GM23338 (cell line): ENCODE data around the gene DHFR2. TPM values are rescaled to one million over a fixed set of nuclear protein-coding genes. Genes with fewer than 3 reads are reported as not detected.

Experiments
- ATAC-seq: fragments of 200-7000 bp; cut with Tn5 transposase; 3 replicates; pipeline ENCODE4 v1.9.1; 2020
- DNase-seq: peaks from one replicate; pipeline ENCODE4 v3.0.0-alpha.2; 2015; ENCODE audit warnings: low spot score
- H2AFZ ChIP-seq: fragments of 200-600 bp; sonication (generic); 2 replicates; pipeline ENCODE4 v1.8.0; 2016; ENCODE audit warnings: antibody characterized with exemption, mild to moderate bottlenecking, moderate library complexity
- H3F3A ChIP-seq: fragments of 200-600 bp; sonication (generic); replicated peaks from 2 replicates; pipeline ENCODE4 v1.8.0; 2017; ENCODE audit warnings: antibody characterized with exemption, mixed run types, low read depth
- H3K27ac ChIP-seq: fragments of 200-600 bp; sonication (generic); 2 replicates; pipeline ENCODE4 v1.6.1; 2016; ENCODE audit warnings: low read depth
- H3K27me3 ChIP-seq: fragments of 200-600 bp; sonication (generic); 2 replicates; pipeline ENCODE4 v1.8.0; 2016; ENCODE audit warnings: mild to moderate bottlenecking, mixed run types, moderate library complexity; ENCODE audit not compliant: insufficient read depth
- H3K36me3 ChIP-seq: fragments of 200-600 bp; sonication (generic); 2 replicates; pipeline ENCODE4 v1.8.0; 2016; ENCODE audit warnings: mild to moderate bottlenecking; ENCODE audit not compliant: insufficient read depth
- H3K4me1 ChIP-seq: fragments of 200-600 bp; sonication (generic); 2 replicates; pipeline ENCODE4 v1.8.0; 2016; ENCODE audit warnings: mild to moderate bottlenecking, moderate library complexity; ENCODE audit not compliant: insufficient read depth
- H3K4me2 ChIP-seq: fragments of 200-600 bp; sonication (generic); 2 replicates; pipeline ENCODE4 v1.7.1; 2017; ENCODE audit warnings: mixed run types
- H3K4me3 ChIP-seq: fragments of 200-600 bp; sonication (generic); 2 replicates; pipeline ENCODE4 v1.6.1; 2016; ENCODE audit warnings: mixed run types
- H3K79me2 ChIP-seq: fragments of 200-600 bp; sonication (generic); replicated peaks from 2 replicates; pipeline ENCODE4 v1.8.0; 2017; ENCODE audit warnings: mild to moderate bottlenecking; ENCODE audit not compliant: insufficient read depth
- H3K9me2 ChIP-seq: fragments of 200-600 bp; sonication (generic); 2 replicates; pipeline ENCODE4 v1.8.0; 2017; ENCODE audit not compliant: insufficient read depth
- H4K20me1 ChIP-seq: fragments of 200-600 bp; sonication (generic); replicated peaks from 2 replicates; pipeline ENCODE4 v1.8.0; 2017; ENCODE audit warnings: mild to moderate bottlenecking; ENCODE audit not compliant: insufficient read depth
- H3K27ac Mint-ChIP-seq: 2 replicates; pipeline ENCODE4 v1.8.0; 2020; ENCODE audit warnings: inconsistent platforms, mild to moderate bottlenecking, moderate library complexity, mixed read lengths
- H3K27me3 Mint-ChIP-seq: 3 replicates; pipeline ENCODE4 v1.8.0; 2022; ENCODE audit warnings: low read depth, mild to moderate bottlenecking, moderate library complexity, mixed read lengths, inconsistent platforms; ENCODE audit not compliant: insufficient read depth, poor library complexity
- H3K36me3 Mint-ChIP-seq: 3 replicates; pipeline ENCODE4 v1.8.0; 2021; ENCODE audit warnings: low read depth, mild to moderate bottlenecking, inconsistent platforms, moderate library complexity, mixed read lengths
- H3K4me1 Mint-ChIP-seq: 3 replicates; pipeline ENCODE4 v1.8.0; 2020; ENCODE audit warnings: mild to moderate bottlenecking, inconsistent platforms, mixed read lengths
- H3K4me3 Mint-ChIP-seq: 3 replicates; pipeline ENCODE4 v1.8.0; 2021; ENCODE audit warnings: moderate library complexity, mild to moderate bottlenecking, inconsistent platforms, mixed read lengths
- H3K9me3 Mint-ChIP-seq: 3 replicates; pipeline ENCODE4 v1.8.0; 2020; ENCODE audit warnings: moderate library complexity, mild to moderate bottlenecking, inconsistent platforms, mixed read lengths
- CREB1 ChIP-seq: fragments of 250-450 bp; sonication (Bioruptor Pico); IDR thresholded peaks from 2 replicates; pipeline ENCODE4 v1.5.0; 2020; ENCODE audit warnings: low read depth, mild to moderate bottlenecking, moderate library complexity
- EZH2 ChIP-seq: fragments of 200-600 bp; sonication (generic); IDR thresholded peaks from one replicate; pipeline ENCODE4 v1.8.0; 2017; ENCODE audit warnings: antibody characterized with exemption, mild to moderate bottlenecking, low read depth; ENCODE audit not compliant: unreplicated experiment
- NANOG ChIP-seq: IDR thresholded peaks from 2 replicates; pipeline ENCODE4 v1.6.1; 2016; ENCODE audit warnings: antibody characterized with exemption, borderline replicate concordance
- POLR2AphosphoS5 ChIP-seq: IDR thresholded peaks from 2 replicates; pipeline ENCODE4 v1.6.1; 2016; ENCODE audit warnings: antibody characterized with exemption, low read depth
- REST ChIP-seq: IDR thresholded peaks from one replicate; pipeline ENCODE4 v1.6.1; 2018; ENCODE audit warnings: antibody characterized with exemption; ENCODE audit not compliant: unreplicated experiment
- STAT1 ChIP-seq: IDR thresholded peaks from one replicate; pipeline ENCODE4 v1.6.1; 2016; ENCODE audit warnings: antibody characterized with exemption; ENCODE audit not compliant: unreplicated experiment
- ZNF114 ChIP-seq: fragments of 250-450 bp; sonication (Bioruptor Pico); IDR thresholded peaks from 2 replicates; pipeline ENCODE4 v1.5.0; 2020; ENCODE audit warnings: mild to moderate bottlenecking, moderate library complexity
- ZNF331 ChIP-seq: fragments of 250-450 bp; sonication (Bioruptor Pico); IDR thresholded peaks from 2 replicates; pipeline ENCODE4 v1.5.0; 2020; ENCODE audit warnings: low read depth, mild to moderate bottlenecking, moderate library complexity
- polyA plus RNA-seq: library from polyadenylated mRNA; unstranded; fragments of >200 nt; fragmentation: Nextera tagmentation; extraction: Ambion mirVana; gene quantifications from 2 replicates; pipeline ENCODE4 v1.2.1, GENCODE V29; 2016
- total RNA-seq: library from RNA; depleted of rRNA; stranded (reverse); fragments of >200 nt; shearing (Covaris generic); gene quantifications from 2 replicates; pipeline ENCODE4 v1.2.3, GENCODE V29; 2014
- TF ChIP-seq, protein P1 (sequence below): fragments of 250-450 bp; sonication (Bioruptor Pico); IDR thresholded peaks from 2 replicates; pipeline ENCODE4 v1.5.0; 2020; ENCODE audit warnings: mild to moderate bottlenecking, moderate library complexity

DHFR2 gene
- total and polyA plus RNA-seq, 2 experiments from 2014 or later = 1.1 to 1.6 TPM

GRCh38 chr3:94071713-94072284 is 9.1 kb upstream of the DHFR2 start:
- Histone ChIP-seq H3K27ac (no peak overlapping the region), H3K27me3 (no peaks in the 10 kb centered on the region), H3K4me1 (no peaks in the 10 kb centered on the region), H2AFZ (no peak overlapping the region), H3K4me2 (no peak overlapping the region), H3K79me2 (peaks cover 6% of the 10 kb centered on the region; the same call in 1 of the 2 replicates), H3K4me3 (no peak overlapping the region), H3K9me2 (no peaks in the 10 kb centered on the region), H3F3A (no peaks in the 10 kb centered on the region), H4K20me1 (no peaks in the 10 kb centered on the region), H3K36me3 (no peaks in the 10 kb centered on the region)
- no peaks in the 10 kb centered on the region for H3K9me3 Mint-ChIP-seq
- ATAC-seq = no peak
- no peak for TF ChIP-seq NANOG
- TF ChIP-seq POLR2AphosphoS5 = no peak
- no peak for TF ChIP-seq EZH2
- no peak for TF ChIP-seq ZNF331 (CRISPR knock-in tag)
- TF ChIP-seq, protein P1, sequence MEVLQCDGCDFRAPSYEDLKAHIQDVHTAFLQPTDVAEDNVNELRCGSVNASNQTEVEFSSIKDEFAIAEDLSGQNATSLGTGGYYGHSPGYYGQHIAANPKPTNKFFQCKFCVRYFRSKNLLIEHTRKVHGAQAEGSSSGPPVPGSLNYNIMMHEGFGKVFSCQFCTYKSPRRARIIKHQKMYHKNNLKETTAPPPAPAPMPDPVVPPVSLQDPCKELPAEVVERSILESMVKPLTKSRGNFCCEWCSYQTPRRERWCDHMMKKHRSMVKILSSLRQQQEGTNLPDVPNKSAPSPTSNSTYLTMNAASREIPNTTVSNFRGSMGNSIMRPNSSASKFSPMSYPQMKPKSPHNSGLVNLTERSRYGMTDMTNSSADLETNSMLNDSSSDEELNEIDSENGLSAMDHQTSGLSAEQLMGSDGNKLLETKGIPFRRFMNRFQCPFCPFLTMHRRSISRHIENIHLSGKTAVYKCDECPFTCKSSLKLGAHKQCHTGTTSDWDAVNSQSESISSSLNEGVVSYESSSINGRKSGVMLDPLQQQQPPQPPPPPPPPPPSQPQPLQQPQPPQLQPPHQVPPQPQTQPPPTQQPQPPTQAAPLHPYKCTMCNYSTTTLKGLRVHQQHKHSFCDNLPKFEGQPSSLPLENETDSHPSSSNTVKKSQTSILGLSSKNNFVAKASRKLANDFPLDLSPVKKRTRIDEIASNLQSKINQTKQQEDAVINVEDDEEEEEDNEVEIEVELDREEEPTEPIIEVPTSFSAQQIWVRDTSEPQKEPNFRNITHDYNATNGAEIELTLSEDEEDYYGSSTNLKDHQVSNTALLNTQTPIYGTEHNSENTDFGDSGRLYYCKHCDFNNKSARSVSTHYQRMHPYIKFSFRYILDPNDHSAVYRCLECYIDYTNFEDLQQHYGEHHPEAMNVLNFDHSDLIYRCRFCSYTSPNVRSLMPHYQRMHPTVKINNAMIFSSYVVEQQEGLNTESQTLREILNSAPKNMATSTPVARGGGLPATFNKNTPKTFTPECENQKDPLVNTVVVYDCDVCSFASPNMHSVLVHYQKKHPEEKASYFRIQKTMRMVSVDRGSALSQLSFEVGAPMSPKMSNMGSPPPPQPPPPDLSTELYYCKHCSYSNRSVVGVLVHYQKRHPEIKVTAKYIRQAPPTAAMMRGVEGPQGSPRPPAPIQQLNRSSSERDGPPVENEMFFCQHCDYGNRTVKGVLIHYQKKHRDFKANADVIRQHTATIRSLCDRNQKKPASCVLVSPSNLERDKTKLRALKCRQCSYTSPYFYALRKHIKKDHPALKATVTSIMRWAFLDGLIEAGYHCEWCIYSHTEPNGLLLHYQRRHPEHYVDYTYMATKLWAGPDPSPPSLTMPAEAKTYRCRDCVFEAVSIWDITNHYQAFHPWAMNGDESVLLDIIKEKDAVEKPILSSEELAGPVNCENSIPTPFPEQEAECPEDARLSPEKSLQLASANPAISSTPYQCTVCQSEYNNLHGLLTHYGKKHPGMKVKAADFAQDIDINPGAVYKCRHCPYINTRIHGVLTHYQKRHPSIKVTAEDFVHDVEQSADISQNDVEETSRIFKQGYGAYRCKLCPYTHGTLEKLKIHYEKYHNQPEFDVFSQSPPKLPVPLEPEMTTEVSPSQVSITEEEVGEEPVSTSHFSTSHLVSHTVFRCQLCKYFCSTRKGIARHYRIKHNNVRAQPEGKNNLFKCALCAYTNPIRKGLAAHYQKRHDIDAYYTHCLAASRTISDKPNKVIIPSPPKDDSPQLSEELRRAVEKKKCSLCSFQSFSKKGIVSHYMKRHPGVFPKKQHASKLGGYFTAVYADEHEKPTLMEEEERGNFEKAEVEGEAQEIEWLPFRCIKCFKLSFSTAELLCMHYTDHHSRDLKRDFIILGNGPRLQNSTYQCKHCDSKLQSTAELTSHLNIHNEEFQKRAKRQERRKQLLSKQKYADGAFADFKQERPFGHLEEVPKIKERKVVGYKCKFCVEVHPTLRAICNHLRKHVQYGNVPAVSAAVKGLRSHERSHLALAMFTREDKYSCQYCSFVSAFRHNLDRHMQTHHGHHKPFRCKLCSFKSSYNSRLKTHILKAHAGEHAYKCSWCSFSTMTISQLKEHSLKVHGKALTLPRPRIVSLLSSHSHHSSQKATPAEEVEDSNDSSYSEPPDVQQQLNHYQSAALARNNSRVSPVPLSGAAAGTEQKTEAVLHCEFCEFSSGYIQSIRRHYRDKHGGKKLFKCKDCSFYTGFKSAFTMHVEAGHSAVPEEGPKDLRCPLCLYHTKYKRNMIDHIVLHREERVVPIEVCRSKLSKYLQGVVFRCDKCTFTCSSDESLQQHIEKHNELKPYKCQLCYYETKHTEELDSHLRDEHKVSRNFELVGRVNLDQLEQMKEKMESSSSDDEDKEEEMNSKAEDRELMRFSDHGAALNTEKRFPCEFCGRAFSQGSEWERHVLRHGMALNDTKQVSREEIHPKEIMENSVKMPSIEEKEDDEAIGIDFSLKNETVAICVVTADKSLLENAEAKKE (CRISPR knock-in tag) = no peak
- no peak for TF ChIP-seq STAT1
- no peak for TF ChIP-seq REST
- TF ChIP-seq CREB1 (CRISPR knock-in tag) = no peak
- TF ChIP-seq ZNF114 = no peak
- no peak overlapping the region for H3K4me3 Mint-ChIP-seq
- peaks cover 20% of the 10 kb centered on the region for H3K36me3 Mint-ChIP-seq
- no peaks in the 10 kb centered on the region for H3K4me1 Mint-ChIP-seq
- H3K27me3 Mint-ChIP-seq = no peaks in the 10 kb centered on the region
- no peak for DNase-seq
- no peak overlapping the region for H3K27ac Mint-ChIP-seq
